CD4-positive, CD25-positive, alpha-beta regulatory T cell (primary cell): ENCODE data around the gene TRAF3. TPM values are rescaled to one million over a fixed set of nuclear protein-coding genes. Genes with fewer than 3 reads are reported as not detected.

Source experiments
- ATAC-seq, 2 donors: fragments of 150-1000 bp; cut with Tn5 transposase; one replicate each; pipeline ENCODE4 v1.10.0; 2021; ENCODE audit warnings: low read depth in 2 of 2, moderate number of reproducible peaks in 2 of 2, moderate library complexity in 1 of 2
- DNase-seq, 3 donors: peaks; one replicate each; pipeline versions ENCODE4 v3.0.0 to v3.0.0-alpha.2; 2012 to 2022; ENCODE audit warnings: mixed read lengths in 1 of 3
- H3K27ac ChIP-seq: one replicate; pipeline ENCODE4 v1.7.0; 2013; ENCODE audit warnings: mild to moderate bottlenecking, low read length; ENCODE audit not compliant: insufficient read depth, poor library complexity, severe bottlenecking
- H3K27me3 ChIP-seq: one replicate; pipeline ENCODE4 v1.7.0; 2013; ENCODE audit warnings: low read length; ENCODE audit not compliant: control insufficient read depth, insufficient read depth
- H3K36me3 ChIP-seq: one replicate; pipeline ENCODE4 v1.7.0; 2013; ENCODE audit warnings: mild to moderate bottlenecking, low read length, moderate library complexity; ENCODE audit not compliant: control insufficient read depth, insufficient read depth
- H3K4me1 ChIP-seq: 2 replicates; pipeline ENCODE4 v1.7.0; 2013; ENCODE audit warnings: mild to moderate bottlenecking, low read length; ENCODE audit not compliant: insufficient read depth, control insufficient read depth, poor library complexity, severe bottlenecking
- H3K4me3 ChIP-seq: one replicate; pipeline ENCODE4 v1.7.0; 2013; ENCODE audit warnings: low read depth, mild to moderate bottlenecking, low read length, moderate library complexity
- H3K9me3 ChIP-seq, 2 experiments: 1 replicate in 1 of 2; 2 replicates in 1 of 2; pipeline ENCODE4 v1.7.0; 2013; ENCODE audit warnings: low read length in 2 of 2, mild to moderate bottlenecking in 1 of 2, moderate library complexity in 1 of 2; ENCODE audit not compliant: control insufficient read depth in 2 of 2
- H3K27ac Mint-ChIP-seq, 3 donors: one replicate each; pipeline ENCODE4 v1.8.0; 2020 to 2022; ENCODE audit warnings: mild to moderate bottlenecking in 3 of 3, mixed read lengths in 3 of 3, moderate library complexity in 2 of 3
- H3K27me3 Mint-ChIP-seq: one replicate; pipeline ENCODE4 v1.8.0; 2022; ENCODE audit warnings: mild to moderate bottlenecking, mixed read lengths
- H3K36me3 Mint-ChIP-seq: one replicate; pipeline ENCODE4 v1.8.0; 2020; ENCODE audit warnings: mixed read lengths
- H3K4me1 Mint-ChIP-seq, 4 donors: one replicate each; pipeline ENCODE4 v1.8.0; 2020 to 2022; ENCODE audit warnings: mixed read lengths in 4 of 4, mild to moderate bottlenecking in 1 of 4
- H3K4me3 Mint-ChIP-seq, 4 donors: one replicate each; pipeline ENCODE4 v1.8.0; 2020 to 2022; ENCODE audit warnings: mild to moderate bottlenecking in 4 of 4, mixed read lengths in 4 of 4, moderate library complexity in 3 of 4
- H3K9me3 Mint-ChIP-seq, 7 donors: one replicate each; pipeline ENCODE4 v1.8.0; 2020 to 2022; ENCODE audit warnings: mixed read lengths in 7 of 7, mild to moderate bottlenecking in 3 of 7, moderate library complexity in 2 of 7
- polyA plus RNA-seq, 4 donors: library from polyadenylated mRNA; unstranded; fragments of 300-500 nt; fragmentation: Illumina TruSeq; gene quantifications; one replicate each; pipeline ENCODE4 v1.2.3, GENCODE V29; 2021
- total RNA-seq: library from RNA; stranded (reverse); gene quantifications from one replicate; pipeline ENCODE4 v1.2.3, GENCODE V29; 2022

Gene TRAF3
- total and polyA plus RNA-seq, 5 donors from 2014 or later = 17.7 to 71.2 (median 22.5) TPM

DNA sequence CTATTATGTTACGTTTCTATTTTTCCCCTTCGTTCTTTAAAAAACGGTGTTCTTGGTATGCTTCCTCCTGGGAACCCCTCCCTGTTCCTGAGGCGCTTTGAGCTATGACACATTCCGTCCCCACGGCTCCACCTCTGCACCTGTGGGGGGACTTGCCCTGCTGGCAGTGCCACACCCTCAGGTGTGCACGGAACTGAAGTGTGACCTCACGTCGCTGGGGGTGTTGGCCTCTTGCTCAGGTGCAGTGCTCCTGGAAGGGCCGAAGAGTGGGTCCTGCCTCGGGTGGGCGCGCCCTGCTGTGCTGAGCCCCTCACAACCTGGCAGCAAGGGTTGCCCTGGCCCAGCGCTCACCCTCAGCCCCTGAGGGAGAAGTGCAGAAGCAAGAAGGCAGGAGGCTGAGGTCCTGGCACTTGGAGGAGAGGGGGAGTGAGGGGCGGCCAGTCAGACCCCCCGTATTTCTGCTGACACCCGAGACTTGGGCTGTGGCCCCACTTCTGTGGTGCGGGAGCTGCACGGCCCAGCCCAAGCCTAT, 150.2 kb downstream of the TRAF3 start:
- ATAC-seq (no peak), DNase-seq (no peak)
- H3K27ac ChIP-seq = no peak overlapping the region
- H3K9me3 Mint-ChIP-seq = peaks cover 0 to 1% (median 0%) of the 10 kb centered on the region in 7 donors
- H3K4me1 ChIP-seq = peaks cover 48% of the 10 kb centered on the region
- no peak overlapping the region for H3K27ac Mint-ChIP-seq
- peaks cover 4% of the 10 kb centered on the region for H3K27me3 ChIP-seq
- no peaks in the 10 kb centered on the region for H3K36me3 ChIP-seq
- H3K27me3 Mint-ChIP-seq = peaks cover 51% of the 10 kb centered on the region
- no peaks in the 10 kb centered on the region for H3K36me3 Mint-ChIP-seq
- no peaks in the 10 kb centered on the region for H3K9me3 ChIP-seq
- no peak overlapping the region for H3K4me3 ChIP-seq
- peaks cover 0 to 22% (median 5%) of the 10 kb centered on the region in 4 donors for H3K4me1 Mint-ChIP-seq
- peak overlapping the region; percentile 51 to 73 (median 62) for H3K4me3 Mint-ChIP-seq

DNA sequence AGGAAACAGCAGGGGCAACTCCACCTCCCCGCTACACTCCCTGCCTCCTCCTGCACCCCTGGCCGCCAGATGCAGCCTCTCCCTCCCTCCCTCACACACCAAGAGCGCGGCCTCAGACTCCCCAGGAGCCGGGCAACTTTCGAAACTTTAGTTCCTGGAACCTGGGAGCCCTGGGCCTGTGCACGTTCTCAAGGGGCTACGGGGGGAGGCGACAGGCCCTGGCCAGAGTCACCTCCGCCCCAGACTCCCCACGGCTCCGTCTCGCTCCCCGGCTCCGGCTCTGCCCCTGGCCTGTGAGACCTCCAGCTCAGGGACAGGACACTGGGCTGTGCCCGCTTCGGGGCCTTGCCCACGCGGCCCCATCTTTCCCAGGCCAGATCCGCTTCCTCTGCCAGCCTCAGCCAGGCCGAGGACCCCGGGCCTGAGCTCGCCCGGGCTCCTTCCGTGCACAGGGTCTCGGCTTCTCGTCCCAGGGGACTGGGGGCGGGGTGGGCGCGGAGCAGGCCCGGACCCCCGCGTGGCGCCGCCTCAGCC, 150.7 kb downstream of the TRAF3 start:
- Mint-ChIP-seq H3K4me1 (peaks cover 0 to 21% (median 5%) of the 10 kb centered on the region in 4 donors), H3K27ac (no peak overlapping the region), H3K27me3 (peaks cover 51% of the 10 kb centered on the region), H3K9me3 (peaks cover 0 to 1% (median 0%) of the 10 kb centered on the region in 7 donors), H3K4me3 (peak overlapping the region; percentile 51 to 84 (median 68)), H3K36me3 (no peaks in the 10 kb centered on the region)
- H3K27me3 ChIP-seq = peaks cover 4% of the 10 kb centered on the region
- DNase-seq (no peak), ATAC-seq (peak; percentile 2 to 6)
- H3K4me3 ChIP-seq = no peak overlapping the region
- no peaks in the 10 kb centered on the region for H3K36me3 ChIP-seq
- peaks cover 46% of the 10 kb centered on the region for H3K4me1 ChIP-seq
- no peaks in the 10 kb centered on the region for H3K9me3 ChIP-seq
- H3K27ac ChIP-seq = no peak overlapping the region

DNA sequence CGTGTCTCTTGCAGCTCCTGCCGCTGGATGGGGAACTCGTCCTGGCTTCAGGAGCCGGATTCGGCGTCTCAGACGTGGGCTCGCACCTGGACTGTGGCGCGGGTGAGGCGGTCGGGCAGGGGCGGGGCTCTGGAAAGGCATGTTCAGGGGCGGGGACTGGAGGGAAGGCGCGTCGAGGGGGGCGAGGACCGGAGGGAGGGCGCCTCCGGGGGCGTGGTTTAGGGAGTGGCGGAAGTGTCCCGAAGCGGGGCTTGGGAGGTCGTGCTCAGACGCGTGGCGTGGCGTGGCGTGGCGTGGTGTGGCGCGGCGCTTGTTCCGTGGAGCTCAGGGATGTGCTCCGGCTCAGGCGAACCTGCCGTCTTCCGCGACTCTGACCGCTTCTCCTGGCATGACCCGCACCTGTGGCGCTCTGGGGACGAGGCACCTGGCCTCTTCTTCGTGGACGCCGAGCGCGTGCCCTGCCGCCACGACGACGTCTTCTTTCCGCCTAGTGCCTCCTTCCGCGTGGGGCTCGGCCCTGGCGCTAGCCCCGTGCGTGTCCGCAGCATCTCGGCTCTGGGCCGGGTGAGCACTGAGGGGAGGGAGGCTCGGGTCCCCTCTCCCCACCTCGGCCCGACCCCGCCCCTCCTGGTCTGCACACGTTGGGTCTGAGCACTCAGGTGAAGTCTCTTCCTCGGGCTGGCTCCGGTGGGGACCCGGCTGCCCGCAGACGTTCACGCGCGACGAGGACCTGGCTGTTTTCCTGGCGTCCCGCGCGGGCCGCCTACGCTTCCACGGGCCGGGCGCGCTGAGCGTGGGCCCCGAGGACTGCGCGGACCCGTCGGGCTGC, 151.4 kb downstream of the TRAF3 start:
- H3K4me1 ChIP-seq = peaks cover 39% of the 10 kb centered on the region
- peak; percentile 73 to 77 (median 75) for DNase-seq
- peak; percentile 75 to 79 for ATAC-seq
- Mint-ChIP-seq H3K9me3 (peaks cover 0 to 1% (median 0%) of the 10 kb centered on the region in 7 donors), H3K4me1 (peaks cover 0 to 18% (median 2%) of the 10 kb centered on the region in 4 donors), H3K27me3 (peaks cover 46% of the 10 kb centered on the region), H3K4me3 (peak overlapping the region; percentile 68 to 84 (median 78)), H3K36me3 (no peaks in the 10 kb centered on the region), H3K27ac (peak overlapping the region in 1 of 3 donors; percentile 71)
- no peak overlapping the region for H3K4me3 ChIP-seq
- H3K27me3 ChIP-seq = peaks cover 4% of the 10 kb centered on the region
- H3K27ac ChIP-seq = no peak overlapping the region
- no peaks in the 10 kb centered on the region for H3K36me3 ChIP-seq
- H3K9me3 ChIP-seq = no peaks in the 10 kb centered on the region

DNA sequence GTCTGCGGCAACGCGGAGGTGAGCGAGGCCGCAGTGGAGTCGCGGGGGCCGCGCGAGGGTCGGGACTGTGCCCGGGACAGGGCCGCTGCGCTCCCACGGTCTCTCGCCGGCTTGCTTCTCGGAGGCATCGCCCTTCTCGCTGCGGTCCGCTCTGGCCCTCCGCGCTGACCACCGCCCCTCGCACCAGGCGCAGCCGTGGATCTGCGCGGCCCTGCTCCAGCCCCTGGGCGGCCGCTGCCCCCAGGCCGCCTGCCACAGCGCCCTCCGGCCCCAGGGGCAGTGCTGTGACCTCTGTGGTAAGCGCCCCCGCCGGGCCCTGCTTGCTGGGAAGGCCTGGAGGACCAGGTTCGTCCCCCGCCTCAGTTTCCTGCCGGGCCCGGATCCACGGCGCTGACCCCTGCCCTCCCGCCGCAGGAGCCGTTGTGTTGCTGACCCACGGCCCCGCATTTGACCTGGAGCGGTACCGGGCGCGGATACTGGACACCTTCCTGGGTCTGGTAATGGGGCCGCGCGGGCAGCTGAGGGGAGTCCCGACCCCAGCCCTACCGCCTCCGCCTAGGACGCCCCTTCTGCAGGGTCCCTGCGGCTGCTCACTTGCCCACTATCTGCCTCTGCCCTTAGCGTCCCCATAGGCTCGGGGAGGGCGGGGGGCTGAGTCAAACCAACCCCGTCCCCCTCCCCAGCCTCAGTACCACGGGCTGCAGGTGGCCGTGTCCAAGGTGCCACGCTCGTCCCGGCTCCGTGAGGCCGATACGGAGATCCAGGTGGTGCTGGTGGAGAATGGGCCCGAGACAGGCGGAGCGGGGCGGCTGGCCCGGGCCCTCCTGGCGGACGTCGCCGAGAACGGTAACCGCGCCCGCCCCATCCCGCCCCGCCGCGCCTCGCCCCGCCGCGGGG, 152.2 kb downstream of the TRAF3 start:
- Mint-ChIP-seq H3K9me3 (peaks cover 0 to 1% (median 0%) of the 10 kb centered on the region in 7 donors), H3K4me1 (peaks cover 0 to 12% (median 2%) of the 10 kb centered on the region in 4 donors), H3K4me3 (peak overlapping the region in 1 of 4 donors; percentile 52), H3K27me3 (peaks cover 41% of the 10 kb centered on the region), H3K36me3 (no peaks in the 10 kb centered on the region), H3K27ac (no peak overlapping the region)
- no peaks in the 10 kb centered on the region for H3K36me3 ChIP-seq
- no peak for ATAC-seq
- DNase-seq = no peak
- no peaks in the 10 kb centered on the region for H3K9me3 ChIP-seq
- H3K4me3 ChIP-seq = no peak overlapping the region
- H3K27ac ChIP-seq = no peak overlapping the region
- H3K27me3 ChIP-seq = peaks cover 2% of the 10 kb centered on the region
- peaks cover 32% of the 10 kb centered on the region for H3K4me1 ChIP-seq

DNA sequence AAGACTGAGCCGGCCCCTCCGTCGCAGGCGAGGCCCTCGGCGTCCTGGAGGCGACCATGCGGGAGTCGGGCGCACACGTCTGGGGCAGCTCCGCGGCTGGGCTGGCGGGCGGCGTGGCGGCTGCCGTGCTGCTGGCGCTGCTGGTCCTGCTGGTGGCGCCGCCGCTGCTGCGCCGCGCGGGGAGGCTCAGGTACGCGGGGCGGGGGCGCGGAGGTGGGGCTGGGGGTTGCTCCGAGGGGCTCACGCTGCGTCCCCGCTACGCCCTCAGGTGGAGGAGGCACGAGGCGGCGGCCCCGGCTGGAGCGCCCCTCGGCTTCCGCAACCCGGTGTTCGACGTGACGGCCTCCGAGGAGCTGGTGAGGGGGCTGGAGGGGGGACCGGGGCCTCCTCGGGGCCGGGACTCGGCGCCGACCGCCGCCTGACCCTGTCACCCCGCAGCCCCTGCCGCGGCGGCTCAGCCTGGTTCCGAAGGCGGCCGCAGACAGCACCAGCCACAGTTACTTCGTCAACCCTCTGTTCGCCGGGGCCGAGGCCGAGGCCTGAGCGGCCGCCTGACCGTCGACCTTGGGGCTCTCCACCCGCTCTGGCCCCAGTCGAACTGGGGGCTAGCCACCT, 153.0 kb downstream of the TRAF3 start:
- H3K36me3 ChIP-seq = no peaks in the 10 kb centered on the region
- H3K4me1 ChIP-seq = peaks cover 29% of the 10 kb centered on the region
- no peaks in the 10 kb centered on the region for H3K9me3 ChIP-seq
- no peaks in the 10 kb centered on the region for H3K27me3 ChIP-seq
- H3K4me3 ChIP-seq = no peak overlapping the region
- Mint-ChIP-seq H3K27ac (no peak overlapping the region), H3K9me3 (peaks cover 0 to 1% (median 0%) of the 10 kb centered on the region in 7 donors), H3K4me3 (no peak overlapping the region), H3K36me3 (no peaks in the 10 kb centered on the region), H3K4me1 (peaks cover 0 to 11% (median 2%) of the 10 kb centered on the region in 4 donors), H3K27me3 (peaks cover 35% of the 10 kb centered on the region)
- DNase-seq = no peak
- no peak overlapping the region for H3K27ac ChIP-seq
- no peak for ATAC-seq

DNA sequence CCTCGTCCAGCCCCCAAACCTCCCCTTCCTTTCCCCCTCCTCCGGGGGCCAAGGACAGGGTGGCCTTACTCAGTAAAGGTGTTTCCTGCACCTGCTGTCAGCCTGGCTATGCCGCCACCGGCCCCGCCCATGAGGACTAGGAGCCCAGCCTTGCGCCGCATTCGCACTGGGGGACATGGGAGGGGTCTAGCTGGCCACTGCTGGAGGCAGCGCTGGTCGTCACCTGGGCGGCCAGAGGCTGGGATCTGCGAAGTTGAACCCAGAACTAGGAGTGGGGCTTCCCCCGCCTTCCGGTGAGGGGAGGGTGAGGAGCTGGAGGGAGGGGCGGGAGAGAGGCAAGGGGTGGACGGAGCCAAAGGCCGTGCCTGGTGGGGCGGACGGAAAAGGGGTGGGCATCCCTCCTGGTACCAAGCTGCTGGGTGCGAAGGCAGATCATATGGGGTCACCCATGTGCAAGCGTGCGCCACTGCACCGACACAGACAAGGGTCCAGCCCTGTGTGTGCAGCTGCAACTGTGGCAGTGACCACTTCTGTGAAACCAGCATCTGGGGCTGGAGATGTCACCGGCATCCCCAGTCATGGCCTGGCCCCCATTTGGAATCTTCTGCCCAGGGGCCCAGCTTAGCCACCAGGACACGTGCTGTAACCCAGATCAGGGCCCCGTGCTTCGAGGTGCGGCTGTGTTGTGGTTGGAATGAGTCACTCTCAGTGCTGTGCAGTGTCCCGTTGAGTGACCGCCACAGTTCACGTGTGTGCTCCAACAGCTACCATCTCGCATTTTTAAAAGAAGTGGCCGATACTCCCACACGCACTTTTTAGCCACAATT, 153.7 kb downstream of the TRAF3 start:
- no peak overlapping the region for H3K27ac ChIP-seq
- H3K27me3 ChIP-seq = no peaks in the 10 kb centered on the region
- no peaks in the 10 kb centered on the region for H3K9me3 ChIP-seq
- no peaks in the 10 kb centered on the region for H3K36me3 ChIP-seq
- Mint-ChIP-seq H3K4me3 (peak overlapping the region in 2 of 4 donors; percentile 48 to 58), H3K9me3 (peaks cover 0 to 1% (median 0%) of the 10 kb centered on the region in 7 donors), H3K27me3 (peaks cover 28% of the 10 kb centered on the region), H3K27ac (no peak overlapping the region), H3K36me3 (no peaks in the 10 kb centered on the region), H3K4me1 (peaks cover 0 to 9% (median 1%) of the 10 kb centered on the region in 4 donors)
- no peak overlapping the region for H3K4me3 ChIP-seq
- ATAC-seq = no peak
- peaks cover 29% of the 10 kb centered on the region for H3K4me1 ChIP-seq
- no peak for DNase-seq
